Mesothelial cell of epicardium (in vitro differentiated cells): ENCODE data around the gene MED16. TPM values are rescaled to one million over a fixed set of nuclear protein-coding genes. Genes with fewer than 3 reads are reported as not detected.
"Not testable (repeated sequence)": the region's sequence is repeated elsewhere in the genome, so short reads cannot be mapped to it uniquely, and the experiment has no call there.

Source experiments
- DNase-seq, 2 experiments: peaks; one replicate each; pipeline ENCODE4 v3.0.0; 2021; ENCODE audit warnings: low spot score in 2 of 2; ENCODE audit not compliant: unreplicated experiment in 2 of 2
- H3K27ac Mint-ChIP-seq: 2 replicates; pipeline ENCODE4 v1.8.0; 2021; ENCODE audit warnings: mixed read lengths
- H3K27me3 Mint-ChIP-seq: 2 replicates; pipeline ENCODE4 v1.8.0; 2021; ENCODE audit warnings: low read depth, mixed read lengths
- H3K36me3 Mint-ChIP-seq: 2 replicates; pipeline ENCODE4 v1.8.0; 2021; ENCODE audit warnings: mixed read lengths
- H3K4me1 Mint-ChIP-seq: 2 replicates; pipeline ENCODE4 v1.8.0; 2021; ENCODE audit warnings: mixed read lengths
- H3K4me3 Mint-ChIP-seq: 2 replicates; pipeline ENCODE4 v1.8.0; 2021; ENCODE audit warnings: mild to moderate bottlenecking, moderate library complexity, mixed read lengths
- H3K9me3 Mint-ChIP-seq: 2 replicates; pipeline ENCODE4 v1.8.0; 2021; ENCODE audit warnings: mixed read lengths
- total RNA-seq: library from RNA; stranded (reverse); gene quantifications from 3 replicates; pipeline ENCODE4 v1.2.1, GENCODE V29; 2021
- TF ChIP-seq, protein P1 (sequence below): fragments of 200-600 bp; sonication (generic); IDR thresholded peaks from one replicate; pipeline ENCODE4 v1.5.0; 2021; ENCODE audit warnings: antibody characterized with exemption; ENCODE audit not compliant: unreplicated experiment

Gene MED16
- total RNA-seq, 1 donor from 2014 or later = 79.8 TPM

DNA sequence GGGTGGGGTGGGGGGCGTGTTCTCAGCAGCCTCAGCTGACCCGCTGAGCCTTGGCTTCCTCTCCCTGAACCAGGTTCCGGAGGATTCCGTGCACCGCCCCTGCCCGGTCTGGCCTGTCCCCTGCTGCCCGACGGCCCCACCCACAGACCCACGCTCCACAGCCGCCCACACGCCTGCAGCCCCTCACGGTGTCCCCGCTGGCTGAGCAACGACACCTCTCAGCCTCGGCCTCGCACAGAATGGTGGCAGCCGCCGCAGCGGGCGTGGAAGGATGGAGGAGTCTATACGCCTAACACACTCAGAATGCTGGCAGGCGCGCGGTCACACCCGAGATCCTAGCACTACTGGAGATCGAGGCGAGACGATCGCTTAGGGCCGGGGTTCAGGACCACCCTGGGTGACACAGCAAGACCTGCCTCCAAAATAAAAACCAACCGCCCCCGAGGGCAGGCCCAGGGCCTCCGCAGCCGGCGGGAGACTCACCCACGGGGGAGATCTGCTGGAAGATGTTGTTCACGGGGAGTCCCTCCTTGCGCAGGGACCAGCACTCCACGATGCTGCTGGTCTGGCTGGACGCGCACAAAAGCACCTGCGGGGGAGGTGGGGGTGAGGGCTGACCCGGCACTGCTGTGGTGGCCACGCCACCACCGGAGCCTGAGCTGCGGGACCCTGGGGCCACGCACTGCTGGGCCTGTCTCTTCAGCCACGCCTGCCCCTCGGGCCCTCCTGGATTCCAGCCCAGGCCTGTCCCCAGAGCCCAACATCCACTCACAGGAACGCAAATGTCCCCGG, 8.4 kb downstream of the MED16 start:
- Mint-ChIP-seq H3K9me3 (no peaks in the 10 kb centered on the region), H3K4me3 (no peak overlapping the region), H3K27ac (no peak overlapping the region), H3K4me1 (no peaks in the 10 kb centered on the region), H3K36me3 (peaks cover 26% of the 10 kb centered on the region), H3K27me3 (no peaks in the 10 kb centered on the region)
- TF ChIP-seq, protein P1, sequence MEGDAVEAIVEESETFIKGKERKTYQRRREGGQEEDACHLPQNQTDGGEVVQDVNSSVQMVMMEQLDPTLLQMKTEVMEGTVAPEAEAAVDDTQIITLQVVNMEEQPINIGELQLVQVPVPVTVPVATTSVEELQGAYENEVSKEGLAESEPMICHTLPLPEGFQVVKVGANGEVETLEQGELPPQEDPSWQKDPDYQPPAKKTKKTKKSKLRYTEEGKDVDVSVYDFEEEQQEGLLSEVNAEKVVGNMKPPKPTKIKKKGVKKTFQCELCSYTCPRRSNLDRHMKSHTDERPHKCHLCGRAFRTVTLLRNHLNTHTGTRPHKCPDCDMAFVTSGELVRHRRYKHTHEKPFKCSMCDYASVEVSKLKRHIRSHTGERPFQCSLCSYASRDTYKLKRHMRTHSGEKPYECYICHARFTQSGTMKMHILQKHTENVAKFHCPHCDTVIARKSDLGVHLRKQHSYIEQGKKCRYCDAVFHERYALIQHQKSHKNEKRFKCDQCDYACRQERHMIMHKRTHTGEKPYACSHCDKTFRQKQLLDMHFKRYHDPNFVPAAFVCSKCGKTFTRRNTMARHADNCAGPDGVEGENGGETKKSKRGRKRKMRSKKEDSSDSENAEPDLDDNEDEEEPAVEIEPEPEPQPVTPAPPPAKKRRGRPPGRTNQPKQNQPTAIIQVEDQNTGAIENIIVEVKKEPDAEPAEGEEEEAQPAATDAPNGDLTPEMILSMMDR = no peak
- DNase-seq = no peak

DNA sequence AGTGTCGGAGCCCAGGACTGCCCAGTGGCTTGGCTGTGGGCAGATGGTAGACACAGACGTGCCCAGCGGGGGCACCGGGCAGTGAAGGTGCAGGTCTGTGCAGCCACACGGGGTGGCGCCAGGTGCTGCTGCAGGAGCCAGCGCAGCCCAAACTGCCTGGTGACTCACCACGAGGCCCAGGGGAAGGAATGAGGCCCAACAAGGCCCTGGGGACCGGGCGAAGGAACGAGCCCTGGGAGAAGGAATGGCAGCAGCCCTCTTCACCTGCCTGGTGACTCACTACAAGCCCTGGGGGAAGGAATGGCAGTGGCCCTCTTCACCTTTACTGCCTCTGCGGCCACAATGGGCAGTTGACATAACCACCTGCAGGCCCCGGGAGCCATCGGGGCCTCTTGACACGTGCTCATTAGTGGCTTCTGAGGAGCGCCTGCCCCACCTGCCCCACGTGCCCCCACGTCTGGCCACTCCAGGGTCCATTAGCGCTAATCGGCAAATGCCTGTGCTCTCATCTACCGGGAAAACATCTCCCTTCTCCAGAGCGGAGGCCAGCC, 9.3 kb downstream of the MED16 start:
- Mint-ChIP-seq H3K27me3 (no peaks in the 10 kb centered on the region), H3K27ac (no peak overlapping the region), H3K9me3 (no peaks in the 10 kb centered on the region), H3K4me3 (no peak overlapping the region), H3K4me1 (no peaks in the 10 kb centered on the region), H3K36me3 (peaks cover 27% of the 10 kb centered on the region)
- no peak for DNase-seq
- TF ChIP-seq, protein P1 = no peak

DNA sequence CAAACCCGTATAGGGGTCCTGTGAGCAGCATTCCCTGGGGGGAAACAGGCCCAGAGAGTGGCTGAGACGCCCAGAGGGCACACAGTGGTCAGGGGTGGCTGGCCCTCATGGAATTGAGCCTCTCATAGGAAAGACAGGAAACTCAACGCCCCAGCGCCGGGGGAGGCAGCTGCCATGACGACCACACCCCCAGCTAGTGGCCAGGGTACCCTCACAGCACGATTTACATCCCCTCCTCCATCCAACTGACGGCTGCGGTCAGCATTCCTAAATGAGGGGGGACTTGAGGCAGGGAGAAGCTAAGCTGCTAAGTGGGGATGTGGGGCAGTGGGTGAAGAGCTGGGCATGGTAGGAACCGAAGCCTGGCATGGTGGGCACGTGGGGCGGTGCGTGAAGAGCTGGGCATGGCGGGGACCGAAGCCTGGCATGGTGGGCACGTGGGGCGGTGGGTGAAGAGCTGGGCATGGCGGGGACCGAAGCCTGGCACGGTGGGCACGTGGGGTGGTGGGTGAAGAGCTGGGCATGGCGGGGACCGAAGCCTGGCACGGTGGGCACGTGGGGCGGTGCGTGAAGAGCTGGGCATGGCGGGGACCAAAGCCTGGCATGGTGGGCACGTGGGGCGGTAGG, 10.0 kb downstream of the MED16 start:
- Mint-ChIP-seq H3K9me3 (no peaks in the 10 kb centered on the region), H3K4me1 (no peaks in the 10 kb centered on the region), H3K36me3 (peaks cover 27% of the 10 kb centered on the region), H3K4me3 (no peak overlapping the region), H3K27me3 (no peaks in the 10 kb centered on the region), H3K27ac (no peak overlapping the region)
- TF ChIP-seq, protein P1 = no peak
- DNase-seq = no peak

DNA sequence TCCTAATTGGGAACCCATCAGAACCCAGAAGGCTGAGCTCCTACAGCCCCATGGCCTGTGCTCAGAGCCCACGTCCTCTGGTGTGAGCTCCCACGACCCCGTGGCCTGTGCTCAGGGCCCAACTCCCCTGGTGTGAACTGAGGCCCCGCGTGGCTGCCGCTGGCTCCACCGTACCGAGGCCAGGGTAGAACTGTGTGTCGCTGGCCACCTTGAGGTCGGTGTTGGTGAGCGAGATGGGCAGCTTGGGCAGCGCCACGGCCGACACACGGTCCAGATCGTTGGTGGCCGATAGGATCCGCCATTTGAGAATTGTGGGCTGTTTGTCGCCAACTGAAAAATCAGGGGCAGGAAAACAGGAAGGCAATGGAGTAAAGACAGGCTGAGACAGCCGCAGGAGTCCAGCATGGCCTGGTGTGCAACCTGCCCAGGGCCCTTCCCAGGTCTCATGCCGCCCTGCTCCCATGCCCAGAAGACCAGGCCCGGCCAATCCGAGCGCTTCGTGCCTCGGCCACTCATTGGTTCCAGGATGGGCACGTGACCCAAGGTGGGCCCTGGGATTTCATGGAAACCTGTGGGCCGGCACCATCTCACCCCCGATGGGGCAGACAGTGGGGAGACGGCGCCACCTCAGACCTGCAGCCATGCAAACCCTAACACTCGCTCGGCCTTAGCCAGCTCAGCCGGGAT, 11.5 kb downstream of the MED16 start:
- Mint-ChIP-seq H3K27ac (no peak overlapping the region), H3K27me3 (no peaks in the 10 kb centered on the region), H3K36me3 (peaks cover 26% of the 10 kb centered on the region), H3K9me3 (no peaks in the 10 kb centered on the region), H3K4me1 (no peaks in the 10 kb centered on the region), H3K4me3 (no peak overlapping the region)
- TF ChIP-seq, protein P1 = no peak
- no peak for DNase-seq

DNA sequence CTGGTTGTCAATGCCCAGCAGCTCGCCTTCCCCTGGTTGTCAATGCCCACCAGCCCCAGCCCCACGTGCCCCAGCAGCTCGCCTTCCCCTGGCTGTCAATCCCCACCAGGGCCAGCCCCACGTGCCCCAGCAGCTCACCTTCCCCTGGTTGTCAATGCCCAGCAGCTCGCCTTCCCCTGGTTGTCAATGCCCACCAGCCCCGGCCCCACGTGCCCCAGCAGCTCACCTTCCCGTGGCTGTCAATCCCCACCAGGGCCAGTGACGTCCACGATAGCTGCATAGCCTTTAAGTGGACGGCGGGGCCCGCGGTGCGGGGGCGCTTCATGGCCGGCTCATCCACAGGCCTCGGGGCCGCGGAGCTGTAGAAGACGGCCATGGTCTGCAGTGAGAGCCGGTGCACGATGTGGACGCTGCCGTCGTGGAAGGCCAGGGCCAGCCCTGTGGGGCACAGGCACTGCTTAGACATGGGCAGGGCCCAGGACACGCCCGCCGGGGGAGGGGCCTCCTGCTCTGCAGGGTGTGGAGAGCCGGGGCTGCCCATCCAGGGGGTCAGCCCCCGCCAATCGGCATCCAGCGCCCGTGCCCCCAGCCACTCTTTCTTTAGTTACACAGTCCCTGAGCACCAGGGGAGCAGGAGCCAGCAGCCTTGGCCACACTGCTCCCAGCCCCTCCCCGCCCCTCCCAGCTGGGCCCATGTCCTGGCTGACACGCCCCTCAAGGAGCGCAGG, 13.1 kb downstream of the MED16 start:
- H3K27me3 Mint-ChIP-seq = no peaks in the 10 kb centered on the region
- H3K9me3 Mint-ChIP-seq = no peaks in the 10 kb centered on the region
- no peak for DNase-seq
- peaks cover 26% of the 10 kb centered on the region for H3K36me3 Mint-ChIP-seq
- TF ChIP-seq, protein P1 = no peak
- no peak overlapping the region for H3K27ac Mint-ChIP-seq
- no peaks in the 10 kb centered on the region for H3K4me1 Mint-ChIP-seq
- no peak overlapping the region for H3K4me3 Mint-ChIP-seq

DNA sequence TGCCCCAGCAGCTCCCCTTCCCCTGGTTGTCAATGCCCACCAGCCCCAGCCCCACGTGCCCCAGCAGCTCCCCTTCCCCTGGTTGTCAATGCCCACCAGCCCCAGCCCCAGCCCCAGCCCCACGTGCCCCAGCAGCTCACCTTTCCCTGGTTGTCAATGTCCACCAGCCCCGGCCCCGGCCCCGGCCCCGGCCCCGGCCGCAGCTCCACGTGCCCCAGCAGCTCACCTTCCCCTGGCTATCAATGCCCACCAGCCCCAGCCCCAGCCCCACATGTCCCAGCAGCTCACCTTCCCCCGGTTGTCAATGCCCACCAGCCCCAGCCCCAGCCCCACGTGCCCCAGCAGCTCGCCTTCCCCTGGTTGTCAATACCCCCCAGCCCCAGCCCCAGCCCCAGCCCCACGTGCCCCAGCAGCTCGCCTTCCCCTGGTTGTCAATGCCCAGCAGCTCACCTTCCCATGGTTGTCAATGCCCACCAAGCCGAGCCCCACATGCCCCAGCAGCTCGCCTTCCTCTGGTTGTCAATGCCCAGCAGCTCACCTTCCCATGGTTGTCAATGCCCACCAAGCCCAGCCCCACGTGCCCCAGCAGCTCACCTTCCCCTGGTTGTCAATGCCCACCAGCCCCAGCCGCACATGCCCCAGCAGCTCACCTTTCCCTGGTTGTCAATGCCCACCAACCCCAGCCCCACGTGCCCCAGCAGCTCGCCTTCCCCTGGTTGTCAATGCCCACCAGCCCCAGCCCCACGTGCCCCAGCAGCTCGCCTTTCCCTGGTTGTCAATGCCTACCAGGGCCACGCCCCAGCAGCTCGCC, 14.0 kb downstream of the MED16 start:
- H3K9me3 Mint-ChIP-seq, H3K4me1 Mint-ChIP-seq, H3K27me3 Mint-ChIP-seq, DNase-seq, H3K27ac Mint-ChIP-seq, H3K4me3 Mint-ChIP-seq: not testable (repeated sequence)
- peaks cover 26% of the 10 kb centered on the region for H3K36me3 Mint-ChIP-seq

DNA sequence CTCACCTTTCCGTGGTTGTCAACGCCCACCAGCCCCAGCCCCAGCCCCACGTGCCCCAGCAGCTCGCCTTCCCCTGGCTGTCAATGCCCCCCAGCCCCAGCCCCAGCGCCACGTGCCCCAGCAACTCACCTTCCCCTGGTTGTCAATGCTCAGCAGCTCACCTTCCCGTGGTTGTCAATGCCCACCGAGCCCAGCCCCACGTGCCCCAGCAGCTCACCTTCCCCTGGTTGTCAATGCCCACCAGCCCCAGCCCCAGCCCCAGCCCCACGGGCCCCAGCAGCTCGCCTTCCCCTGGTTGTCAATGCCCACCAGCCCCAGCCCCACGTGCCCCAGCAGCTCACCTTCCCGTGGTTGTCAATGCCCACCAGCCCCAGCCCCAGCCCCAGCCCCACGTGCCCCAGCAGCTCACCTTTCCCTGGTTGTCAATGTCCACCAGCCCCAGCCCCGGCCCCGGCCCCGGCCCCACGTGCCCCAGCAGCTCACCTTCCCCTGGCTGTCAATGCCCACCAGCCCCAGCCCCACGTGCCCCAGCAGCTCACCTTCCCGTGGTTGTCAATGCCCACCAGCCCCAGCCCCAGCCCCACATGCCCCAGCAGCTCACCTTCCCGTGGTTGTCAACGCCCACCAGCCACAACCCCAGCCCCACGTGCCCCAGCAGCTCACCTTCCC, 14.9 kb downstream of the MED16 start:
- H3K36me3 Mint-ChIP-seq = peaks cover 26% of the 10 kb centered on the region
- not testable (repeated sequence) for H3K9me3 Mint-ChIP-seq, H3K4me3 Mint-ChIP-seq, DNase-seq, H3K4me1 Mint-ChIP-seq, H3K27me3 Mint-ChIP-seq, H3K27ac Mint-ChIP-seq
